ENCODE results near the gene ELAC2.

The ELAC2 gene

GRCh38 chr17:13024526-13025257 lies 6.9 kb upstream of the ELAC2 start:
- TF ChIP-seq CTCF (IDR thresholded peaks at IDR 0.05; ENCODE audit: control insufficient read depth, extremely low read depth, insufficient read depth): peak; percentile 95
- DNase-seq (ENCODE audit: low read depth): no peak
- no peak overlapping the region for H3K4me3 ChIP-seq (ENCODE audit: low read depth, low read length)

GRCh38 chr17:13024016-13024415 lies 6.2 kb upstream of the ELAC2 start:
- H3K4me3 ChIP-seq (ENCODE audit: low read depth, low read length): no peak overlapping the region
- TF ChIP-seq CTCF (IDR thresholded peaks at IDR 0.05; ENCODE audit: control insufficient read depth, extremely low read depth, insufficient read depth): no peak
- DNase-seq (ENCODE audit: low read depth): no peak

- no peak for TF ChIP-seq CTCF (IDR thresholded peaks at IDR 0.05; ENCODE audit: control insufficient read depth, extremely low read depth, insufficient read depth)
- no peak for DNase-seq (ENCODE audit: low read depth)
- H3K4me3 ChIP-seq (ENCODE audit: low read depth, low read length): peak overlapping the region; percentile 84
Measured at GRCh38 chr17:13016881-13017654, 759 bp downstream of the ELAC2 start.

- no peak for DNase-seq (ENCODE audit: low read depth)
- no peak overlapping the region for H3K4me3 ChIP-seq (ENCODE audit: low read depth, low read length)
- TF ChIP-seq CTCF (IDR thresholded peaks at IDR 0.05; ENCODE audit: control insufficient read depth, extremely low read depth, insufficient read depth): no peak
Measured at GRCh38 chr17:13014801-13015200, 3.0 kb downstream of the ELAC2 start.

- H3K4me3 ChIP-seq (ENCODE audit: low read depth, low read length): no peak overlapping the region
- no peak for DNase-seq (ENCODE audit: low read depth)
- no peak for TF ChIP-seq CTCF (IDR thresholded peaks at IDR 0.05; ENCODE audit: control insufficient read depth, extremely low read depth, insufficient read depth)
Measured at GRCh38 chr17:13010959-13011358, 6.9 kb downstream of the ELAC2 start.

- DNase-seq (ENCODE audit: low read depth): no peak
- no peak overlapping the region for H3K4me3 ChIP-seq (ENCODE audit: low read depth, low read length)
- TF ChIP-seq CTCF (IDR thresholded peaks at IDR 0.05; ENCODE audit: control insufficient read depth, extremely low read depth, insufficient read depth): no peak
Measured at GRCh38 chr17:13008461-13008860, 9.4 kb downstream of the ELAC2 start.
